SK-N-SH treated with all-trans-retinoic acid at 6 μM for 48 hours (cell line): ENCODE results near the gene AHCYL2.

Experiments used
- ARNTL ChIP-seq: fragments of 450-650 bp; formaldehyde crosslinking; IDR thresholded peaks from 2 replicates; pipeline ENCODE4 v1.5.0; 2020; ENCODE audit warnings: low read depth, mild to moderate bottlenecking, moderate library complexity, borderline replicate concordance
- CSRNP3 ChIP-seq: fragments of 250-450 bp; sonication (Bioruptor Pico); IDR thresholded peaks from 2 replicates; pipeline ENCODE4 v1.5.1; 2021; ENCODE audit warnings: mild to moderate bottlenecking, moderate library complexity
- RARB ChIP-seq: fragments of 250-450 bp; sonication (Bioruptor Pico); IDR thresholded peaks from 2 replicates; pipeline ENCODE4 v1.8.0; 2021; ENCODE audit warnings: mild to moderate bottlenecking, moderate library complexity
- TOX ChIP-seq: fragments of 250-450 bp; sonication (Bioruptor Pico); IDR thresholded peaks from 2 replicates; pipeline ENCODE4 v1.8.0; 2021; ENCODE audit warnings: mild to moderate bottlenecking, moderate library complexity, borderline replicate concordance
- ZNF565 ChIP-seq: fragments of 450-650 bp; formaldehyde crosslinking; conservative IDR thresholded peaks from 2 replicates; pipeline ENCODE4 v1.5.0; 2020; ENCODE audit warnings: low read depth, mild to moderate bottlenecking, moderate library complexity

GRCh38 chr7:129437190-129437589 is 212.4 kb downstream of the AHCYL2 start:
- TF ChIP-seq ZNF565 (CRISPR knock-in tag) (no peak), TOX (no peak), CSRNP3 (no peak), RARB (CRISPR knock-in tag) (no peak), ARNTL (CRISPR knock-in tag) (no peak)
